GM23338 (cell line): ENCODE measurements around the gene ZBTB12. TPM values are rescaled to one million over a fixed set of nuclear protein-coding genes. Genes with fewer than 3 reads are reported as not detected.

ENCODE experiments used
- ATAC-seq: fragments of 200-7000 bp; cut with Tn5 transposase; 3 replicates; pipeline ENCODE4 v1.9.1; 2020
- DNase-seq: peaks from one replicate; pipeline ENCODE4 v3.0.0-alpha.2; 2015; ENCODE audit warnings: low spot score
- H2AFZ ChIP-seq: fragments of 200-600 bp; sonication (generic); 2 replicates; pipeline ENCODE4 v1.8.0; 2016; ENCODE audit warnings: antibody characterized with exemption, mild to moderate bottlenecking, moderate library complexity
- H3F3A ChIP-seq: fragments of 200-600 bp; sonication (generic); replicated peaks from 2 replicates; pipeline ENCODE4 v1.8.0; 2017; ENCODE audit warnings: antibody characterized with exemption, mixed run types, low read depth
- H3K27ac ChIP-seq: fragments of 200-600 bp; sonication (generic); 2 replicates; pipeline ENCODE4 v1.6.1; 2016; ENCODE audit warnings: low read depth
- H3K27me3 ChIP-seq: fragments of 200-600 bp; sonication (generic); 2 replicates; pipeline ENCODE4 v1.8.0; 2016; ENCODE audit warnings: mild to moderate bottlenecking, mixed run types, moderate library complexity; ENCODE audit not compliant: insufficient read depth
- H3K36me3 ChIP-seq: fragments of 200-600 bp; sonication (generic); 2 replicates; pipeline ENCODE4 v1.8.0; 2016; ENCODE audit warnings: mild to moderate bottlenecking; ENCODE audit not compliant: insufficient read depth
- H3K4me1 ChIP-seq: fragments of 200-600 bp; sonication (generic); 2 replicates; pipeline ENCODE4 v1.8.0; 2016; ENCODE audit warnings: mild to moderate bottlenecking, moderate library complexity; ENCODE audit not compliant: insufficient read depth
- H3K4me2 ChIP-seq: fragments of 200-600 bp; sonication (generic); 2 replicates; pipeline ENCODE4 v1.7.1; 2017; ENCODE audit warnings: mixed run types
- H3K4me3 ChIP-seq: fragments of 200-600 bp; sonication (generic); 2 replicates; pipeline ENCODE4 v1.6.1; 2016; ENCODE audit warnings: mixed run types
- H3K79me2 ChIP-seq: fragments of 200-600 bp; sonication (generic); replicated peaks from 2 replicates; pipeline ENCODE4 v1.8.0; 2017; ENCODE audit warnings: mild to moderate bottlenecking; ENCODE audit not compliant: insufficient read depth
- H3K9me2 ChIP-seq: fragments of 200-600 bp; sonication (generic); 2 replicates; pipeline ENCODE4 v1.8.0; 2017; ENCODE audit not compliant: insufficient read depth
- H4K20me1 ChIP-seq: fragments of 200-600 bp; sonication (generic); replicated peaks from 2 replicates; pipeline ENCODE4 v1.8.0; 2017; ENCODE audit warnings: mild to moderate bottlenecking; ENCODE audit not compliant: insufficient read depth
- H3K27ac Mint-ChIP-seq: 2 replicates; pipeline ENCODE4 v1.8.0; 2020; ENCODE audit warnings: inconsistent platforms, mild to moderate bottlenecking, moderate library complexity, mixed read lengths
- H3K27me3 Mint-ChIP-seq: 3 replicates; pipeline ENCODE4 v1.8.0; 2022; ENCODE audit warnings: low read depth, mild to moderate bottlenecking, moderate library complexity, mixed read lengths, inconsistent platforms; ENCODE audit not compliant: insufficient read depth, poor library complexity
- H3K36me3 Mint-ChIP-seq: 3 replicates; pipeline ENCODE4 v1.8.0; 2021; ENCODE audit warnings: low read depth, mild to moderate bottlenecking, inconsistent platforms, moderate library complexity, mixed read lengths
- H3K4me1 Mint-ChIP-seq: 3 replicates; pipeline ENCODE4 v1.8.0; 2020; ENCODE audit warnings: mild to moderate bottlenecking, inconsistent platforms, mixed read lengths
- H3K4me3 Mint-ChIP-seq: 3 replicates; pipeline ENCODE4 v1.8.0; 2021; ENCODE audit warnings: moderate library complexity, mild to moderate bottlenecking, inconsistent platforms, mixed read lengths
- H3K9me3 Mint-ChIP-seq: 3 replicates; pipeline ENCODE4 v1.8.0; 2020; ENCODE audit warnings: moderate library complexity, mild to moderate bottlenecking, inconsistent platforms, mixed read lengths
- CREB1 ChIP-seq: fragments of 250-450 bp; sonication (Bioruptor Pico); IDR thresholded peaks from 2 replicates; pipeline ENCODE4 v1.5.0; 2020; ENCODE audit warnings: low read depth, mild to moderate bottlenecking, moderate library complexity
- CTCF ChIP-seq, 2 experiments: fragments of 200-600 bp in 1 of 2; sonication (generic) in 1 of 2; conservative IDR thresholded peaks; 2 replicates each; pipeline versions ENCODE4 v1.5.1 to v1.6.1; 2016 to 2017; ENCODE audit warnings: antibody characterized with exemption in 2 of 2, low read depth in 2 of 2, mild to moderate bottlenecking in 2 of 2, moderate library complexity in 1 of 2
- ETS1 ChIP-seq: IDR thresholded peaks from 2 replicates; pipeline ENCODE4 v1.6.1; 2016; ENCODE audit warnings: antibody characterized with exemption
- EZH2 ChIP-seq: fragments of 200-600 bp; sonication (generic); IDR thresholded peaks from one replicate; pipeline ENCODE4 v1.8.0; 2017; ENCODE audit warnings: antibody characterized with exemption, mild to moderate bottlenecking, low read depth; ENCODE audit not compliant: unreplicated experiment
- EZH2phosphoT487 ChIP-seq: fragments of 200-600 bp; sonication (generic); IDR thresholded peaks from one replicate; pipeline ENCODE4 v1.8.1; 2018; ENCODE audit warnings: antibody characterized with exemption; ENCODE audit not compliant: unreplicated experiment
- NANOG ChIP-seq: IDR thresholded peaks from 2 replicates; pipeline ENCODE4 v1.6.1; 2016; ENCODE audit warnings: antibody characterized with exemption, borderline replicate concordance
- POLR2AphosphoS5 ChIP-seq: IDR thresholded peaks from 2 replicates; pipeline ENCODE4 v1.6.1; 2016; ENCODE audit warnings: antibody characterized with exemption, low read depth
- REST ChIP-seq: IDR thresholded peaks from one replicate; pipeline ENCODE4 v1.6.1; 2018; ENCODE audit warnings: antibody characterized with exemption; ENCODE audit not compliant: unreplicated experiment
- STAT1 ChIP-seq: IDR thresholded peaks from one replicate; pipeline ENCODE4 v1.6.1; 2016; ENCODE audit warnings: antibody characterized with exemption; ENCODE audit not compliant: unreplicated experiment
- ZNF114 ChIP-seq: fragments of 250-450 bp; sonication (Bioruptor Pico); IDR thresholded peaks from 2 replicates; pipeline ENCODE4 v1.5.0; 2020; ENCODE audit warnings: mild to moderate bottlenecking, moderate library complexity
- ZNF331 ChIP-seq: fragments of 250-450 bp; sonication (Bioruptor Pico); IDR thresholded peaks from 2 replicates; pipeline ENCODE4 v1.5.0; 2020; ENCODE audit warnings: low read depth, mild to moderate bottlenecking, moderate library complexity
- polyA plus RNA-seq: library from polyadenylated mRNA; unstranded; fragments of >200 nt; fragmentation: Nextera tagmentation; extraction: Ambion mirVana; gene quantifications from 2 replicates; pipeline ENCODE4 v1.2.1, GENCODE V29; 2016
- total RNA-seq: library from RNA; depleted of rRNA; stranded (reverse); fragments of >200 nt; shearing (Covaris generic); gene quantifications from 2 replicates; pipeline ENCODE4 v1.2.3, GENCODE V29; 2014

ZBTB12 gene
- total and polyA plus RNA-seq, 2 experiments from 2014 or later, result 0.18 to 14.4 TPM

GRCh38 chr6:31887173-31888007, 14.5 kb downstream of the ZBTB12 start (continued):
- TF ChIP-seq REST (no peak), POLR2AphosphoS5 (no peak), EZH2 (no peak), CREB1 (CRISPR knock-in tag) (no peak), ZNF114 (no peak), STAT1 (no peak), ETS1 (no peak), ZNF331 (CRISPR knock-in tag) (no peak), NANOG (no peak), EZH2phosphoT487 (no peak), CTCF (conservative IDR thresholded peaks at IDR 0.05; ENCODE audit: low read depth in 2 of 2) (no peak)

- peaks cover 10% of the 10 kb centered on the region; the same call in 1 of the 2 replicates for H3F3A ChIP-seq
Measured at GRCh38 chr6:31886541-31886991, 15.3 kb downstream of the ZBTB12 start.

More at GRCh38 chr6:31886541-31886991, 15.3 kb downstream of the ZBTB12 start:
- Histone ChIP-seq H3K36me3 (peaks cover 49% of the 10 kb centered on the region), H3K27ac (no peak overlapping the region), H4K20me1 (peaks cover 19% of the 10 kb centered on the region), H2AFZ (no peak overlapping the region), H3K4me2 (no peak overlapping the region), H3K9me2 (no peaks in the 10 kb centered on the region), H3K79me2 (no peaks in the 10 kb centered on the region), H3K4me1 (no peaks in the 10 kb centered on the region), H3K27me3 (no peaks in the 10 kb centered on the region), H3K4me3 (no peak overlapping the region)
- H3K36me3 Mint-ChIP-seq, result peaks cover 93% of the 10 kb centered on the region
- no peak for TF ChIP-seq POLR2AphosphoS5
- TF ChIP-seq ZNF114, result no peak
- no peak for TF ChIP-seq NANOG
- TF ChIP-seq ZNF331 (CRISPR knock-in tag), result no peak
- no peak for TF ChIP-seq EZH2phosphoT487
- TF ChIP-seq REST, result no peak
- no peak for TF ChIP-seq CTCF (conservative IDR thresholded peaks at IDR 0.05; ENCODE audit: low read depth in 2 of 2)
- peaks cover 3% of the 10 kb centered on the region for H3K27me3 Mint-ChIP-seq
- no peak overlapping the region for H3K4me3 Mint-ChIP-seq
- H3K9me3 Mint-ChIP-seq, result no peaks in the 10 kb centered on the region; the same call in 2 of the 3 replicates
- ATAC-seq (no peak), DNase-seq (no peak)
- no peak overlapping the region for H3K27ac Mint-ChIP-seq
- no peaks in the 10 kb centered on the region; the same call in 2 of the 3 replicates for H3K4me1 Mint-ChIP-seq
